GM21723 (cell line): ENCODE results near the gene CKAP2L.
A peak's percentile ranks its signal among the peaks of the same experiment; 100 is the strongest.

Source experiments
- ATAC-seq: cut with Tn5 transposase; IDR thresholded peaks from one replicate; pipeline ENCODE4 v1.9.1; 2021; ENCODE audit warnings: mild to moderate bottlenecking, moderate library complexity; ENCODE audit not compliant: unreplicated experiment

CKAP2L gene

GRCh38 chr2:112793449-112793978 is 29.1 kb upstream of the CKAP2L start:
- ATAC-seq, result no peak

- ATAC-seq, result no peak
Measured at GRCh38 chr2:112792419-112792818, 28.0 kb upstream of the CKAP2L start.

GRCh38 chr2:112791693-112792230 is 27.4 kb upstream of the CKAP2L start:
- no peak for ATAC-seq

- no peak for ATAC-seq
Measured at GRCh38 chr2:112791019-112791418, 26.6 kb upstream of the CKAP2L start.

- ATAC-seq, result no peak
Measured at GRCh38 chr2:112790305-112790704, 25.9 kb upstream of the CKAP2L start.

GRCh38 chr2:112789186-112789585 is 24.8 kb upstream of the CKAP2L start:
- ATAC-seq, result no peak

- ATAC-seq, result no peak
Measured at GRCh38 chr2:112788653-112789052, 24.2 kb upstream of the CKAP2L start.

GRCh38 chr2:112787729-112788393 is 23.5 kb upstream of the CKAP2L start:
- ATAC-seq, result no peak

- no peak for ATAC-seq
Measured at GRCh38 chr2:112787294-112787693, 22.9 kb upstream of the CKAP2L start.

- no peak for ATAC-seq
Measured at GRCh38 chr2:112784199-112785189, 20.1 kb upstream of the CKAP2L start, which contains the start of gene IL1A. Gene IL1A (minus strand): TSS chr2:112784493. CDS start chr2:112783770, 723 bp downstream.

GRCh38 chr2:112783187-112783714 is 18.8 kb upstream of the CKAP2L start:
- ATAC-seq, result no peak

- peak; percentile 83 for ATAC-seq
Measured at GRCh38 chr2:112782234-112782799, 17.9 kb upstream of the CKAP2L start.

- no peak for ATAC-seq
Measured at GRCh38 chr2:112779598-112779997, 15.2 kb upstream of the CKAP2L start.

- ATAC-seq, result no peak
Measured at GRCh38 chr2:112777036-112777435, 12.6 kb upstream of the CKAP2L start.

- no peak for ATAC-seq
Measured at GRCh38 chr2:112776113-112776512, 11.7 kb upstream of the CKAP2L start.

GRCh38 chr2:112774536-112775285 is 10.3 kb upstream of the CKAP2L start:
- ATAC-seq, result no peak

GRCh38 chr2:112773556-112773955 is 9.1 kb upstream of the CKAP2L start:
- no peak for ATAC-seq

GRCh38 chr2:112772911-112773475 is 8.6 kb upstream of the CKAP2L start:
- no peak for ATAC-seq

GRCh38 chr2:112772322-112772721 is 7.9 kb upstream of the CKAP2L start:
- ATAC-seq, result no peak

GRCh38 chr2:112768432-112768831 is 4.0 kb upstream of the CKAP2L start:
- no peak for ATAC-seq
